H1 (cell line): ENCODE measurements around the gene NCAPG2. TPM values are rescaled to one million over a fixed set of nuclear protein-coding genes. Genes with fewer than 3 reads are reported as not detected.

Source experiments
- CTCF ChIA-PET: fragments of 300-600 bp; sonication (Branson Sonifier 250); formaldehyde crosslinking; loops from one replicate; lab custom pipeline; 2021; ENCODE audit not compliant: partially characterized antibody; lab: Charles Lee
- POLR2A ChIA-PET: fragments of 300-600 bp; sonication (Branson Sonifier 250); formaldehyde crosslinking; loops from one replicate; lab custom pipeline; 2021; ENCODE audit warnings: inconsistent platforms; ENCODE audit not compliant: partially characterized antibody; lab: Charles Lee
- DNase-seq, 2 experiments: peaks; one replicate each; pipeline versions ENCODE4 v3.0.0 to v3.0.0-alpha.2; 2010 to 2022; ENCODE audit warnings: low spot score in 2 of 2, low read depth in 1 of 2, mixed read lengths in 1 of 2
- FAIRE-seq: peaks from 2 replicates; lab custom pipeline; 2011; peaks lifted over from hg19 to GRCh38; lab: Jason Lieb, UNC
- H2AFZ ChIP-seq: 2 replicates; pipeline ENCODE4 v1.8.1; 2012; ENCODE audit warnings: low read length, inconsistent platforms
- H2AK5ac ChIP-seq: 2 replicates; pipeline ENCODE4 v1.6.1; 2013; ENCODE audit warnings: low read depth, low read length
- H2BK120ac ChIP-seq: replicated peaks from 2 replicates; pipeline ENCODE3; 2013; ENCODE audit warnings: low read depth, low read length, inconsistent platforms
- H2BK12ac ChIP-seq: 2 replicates; pipeline ENCODE4 v1.6.1; 2013; ENCODE audit warnings: low read depth, low read length
- H2BK15ac ChIP-seq: 2 replicates; pipeline ENCODE4 v1.6.1; 2013; ENCODE audit warnings: low read length
- H2BK20ac ChIP-seq: 2 replicates; pipeline ENCODE4 v1.6.1; 2013; ENCODE audit warnings: low read length
- H2BK5ac ChIP-seq: 2 replicates; pipeline ENCODE4 v1.6.1; 2013; ENCODE audit warnings: low read depth, low read length
- H3K14ac ChIP-seq: 2 replicates; pipeline ENCODE4 v1.6.1; 2013; ENCODE audit warnings: inconsistent platforms; ENCODE audit not compliant: insufficient read length
- H3K18ac ChIP-seq: 2 replicates; pipeline ENCODE4 v1.6.1; 2013; ENCODE audit warnings: low read length; ENCODE audit errors: extremely low read depth
- H3K23ac ChIP-seq: 2 replicates; pipeline ENCODE4 v1.6.1; 2013; ENCODE audit warnings: inconsistent platforms; ENCODE audit not compliant: insufficient read length
- H3K23me2 ChIP-seq: 2 replicates; pipeline ENCODE4 v1.6.1; 2013; ENCODE audit warnings: low read depth, low read length
- H3K27ac ChIP-seq: 2 replicates; pipeline ENCODE4 v1.6.1; 2011; ENCODE audit warnings: low read depth, low read length, inconsistent platforms
- H3K27me3 ChIP-seq, 4 experiments: replicated peaks in 1 of 4; 1 replicate in 1 of 4; 2 replicates in 3 of 4; pipeline versions ENCODE4 v1.6.1 to v1.8.1; 2011 to 2013; ENCODE audit warnings: low read length in 3 of 4, mild to moderate bottlenecking in 3 of 4, inconsistent platforms in 2 of 4, mixed read lengths in 2 of 4, moderate library complexity in 1 of 4; ENCODE audit not compliant: control insufficient read depth in 3 of 4, insufficient read depth in 3 of 4; ENCODE audit errors: extremely low read depth in 1 of 4
- H3K36me3 ChIP-seq, 4 experiments: 2 replicates each; pipeline versions ENCODE4 v1.6.1 to v1.8.1; 2011 to 2013; ENCODE audit warnings: mild to moderate bottlenecking in 4 of 4, low read length in 3 of 4, moderate library complexity in 2 of 4, control low read depth in 1 of 4, inconsistent platforms in 1 of 4; ENCODE audit not compliant: insufficient read depth in 4 of 4, control insufficient read depth in 2 of 4
- H3K4ac ChIP-seq: replicated peaks from 2 replicates; pipeline ENCODE3; 2013; ENCODE audit warnings: low read length, low read depth, mixed read lengths, inconsistent platforms; ENCODE audit not compliant: insufficient read length
- H3K4me1 ChIP-seq, 4 experiments: replicated peaks in 1 of 4; 1 replicate in 1 of 4; 2 replicates in 3 of 4; pipeline versions ENCODE4 v1.6.1 to v1.8.1; 2011 to 2013; ENCODE audit warnings: low read length in 3 of 4, inconsistent platforms in 2 of 4, mixed read lengths in 1 of 4; ENCODE audit not compliant: insufficient read depth in 4 of 4, control insufficient read depth in 3 of 4
- H3K4me2 ChIP-seq, 2 experiments: 2 replicates each; pipeline versions ENCODE4 v1.6.1 to v1.8.1; 2011 to 2013; ENCODE audit warnings: low read depth in 2 of 2, low read length in 2 of 2, control low read depth in 1 of 2, inconsistent platforms in 1 of 2, mild to moderate bottlenecking in 1 of 2; ENCODE audit not compliant: insufficient read depth in 1 of 2
- H3K4me3 ChIP-seq, 4 experiments: fragments of 200-600, 300-600 bp in 1 of 4; sonication (generic), shearing (Covaris generic), sonication (Bioruptor Twin) in 1 of 4; 2 replicates each; pipeline versions ENCODE4 v1.5.1 to v1.8.1; 2011 to 2016; ENCODE audit warnings: low read length in 4 of 4, low read depth in 3 of 4, control low read depth in 2 of 4, inconsistent platforms in 2 of 4, mild to moderate bottlenecking in 2 of 4, mixed read lengths in 1 of 4, moderate library complexity in 1 of 4; ENCODE audit not compliant: insufficient read depth in 2 of 4; ENCODE audit errors: extremely low read depth in 1 of 4
- H3K56ac ChIP-seq: replicated peaks from 2 replicates; pipeline ENCODE3; 2013; ENCODE audit warnings: low read depth, mild to moderate bottlenecking, mixed read lengths, low read length, inconsistent platforms; ENCODE audit not compliant: insufficient read length
- H3K79me1 ChIP-seq: 2 replicates; pipeline ENCODE4 v1.6.1; 2013; ENCODE audit warnings: low read depth, low read length, control low read depth
- H3K79me2 ChIP-seq, 2 experiments: 2 replicates each; pipeline versions ENCODE4 v1.6.1 to v1.8.1; 2012 to 2013; ENCODE audit warnings: low read length in 2 of 2, mild to moderate bottlenecking in 2 of 2, inconsistent platforms in 1 of 2; ENCODE audit not compliant: insufficient read depth in 2 of 2, control insufficient read depth in 1 of 2
- H3K9ac ChIP-seq, 4 experiments: replicated peaks in 1 of 4; 1 replicate in 1 of 4; 2 replicates in 3 of 4; pipeline versions ENCODE4 v1.6.1 to v1.8.1; 2011 to 2013; ENCODE audit warnings: low read depth in 3 of 4, low read length in 3 of 4, control low read depth in 2 of 4, mild to moderate bottlenecking in 2 of 4, moderate library complexity in 2 of 4, inconsistent platforms in 1 of 4; ENCODE audit errors: extremely low read depth in 1 of 4
- H3K9me3 ChIP-seq, 2 experiments: 2 replicates each; pipeline versions ENCODE4 v1.6.1 to v1.8.1; 2012 to 2013; ENCODE audit warnings: mild to moderate bottlenecking in 2 of 2, moderate library complexity in 2 of 2, control low read depth in 1 of 2, inconsistent platforms in 1 of 2, low read depth in 1 of 2, low read length in 1 of 2, mixed read lengths in 1 of 2; ENCODE audit not compliant: insufficient read depth in 2 of 2
- H4K20me1 ChIP-seq, 2 experiments: replicated peaks in 1 of 2; 2 replicates each; pipeline versions ENCODE3 to v1.8.1; 2011 to 2013; ENCODE audit warnings: inconsistent platforms in 2 of 2, low read length in 2 of 2, mild to moderate bottlenecking in 1 of 2; ENCODE audit not compliant: insufficient read depth in 2 of 2, control insufficient read depth in 1 of 2
- H4K5ac ChIP-seq: 2 replicates; pipeline ENCODE4 v1.6.1; 2013; ENCODE audit warnings: low read length, low read depth, mixed read lengths, inconsistent platforms; ENCODE audit not compliant: insufficient read length
- H4K8ac ChIP-seq: 2 replicates; pipeline ENCODE4 v1.8.0; 2013; ENCODE audit warnings: mild to moderate bottlenecking, moderate library complexity, low read length, inconsistent platforms; ENCODE audit not compliant: insufficient read depth; ENCODE audit errors: extremely low read depth
- H4K91ac ChIP-seq: replicated peaks from 2 replicates; pipeline ENCODE3; 2013; ENCODE audit warnings: low read length, mixed read lengths, inconsistent platforms; ENCODE audit not compliant: insufficient read length
- CTCF ChIP-seq, 3 experiments: IDR thresholded peaks; 1 replicate in 2 of 3; 2 replicates in 1 of 3; pipeline versions ENCODE4 v1.5.1 to v1.6.1; 2011; ENCODE audit warnings: low read length in 3 of 3, mild to moderate bottlenecking in 3 of 3, inconsistent platforms in 2 of 3, low read depth in 1 of 3, moderate library complexity in 1 of 3; ENCODE audit not compliant: insufficient read depth in 1 of 3; ENCODE audit errors: control extremely low read depth in 1 of 3
- FOSL1 ChIP-seq: IDR thresholded peaks from 2 replicates; pipeline ENCODE4 v1.6.1; 2011; ENCODE audit warnings: mild to moderate bottlenecking, low read depth, low read length, moderate library complexity; ENCODE audit not compliant: insufficient read depth
- KDM1A ChIP-seq: fragments of 200-600, 300-600 bp; sonication (generic); IDR thresholded peaks from 2 replicates; pipeline ENCODE4 v1.7.1; 2016; ENCODE audit warnings: mild to moderate bottlenecking, low read length, borderline replicate concordance
- NANOG ChIP-seq: IDR thresholded peaks from 2 replicates; pipeline ENCODE4 v1.6.1; 2011; ENCODE audit warnings: low read length, low read depth, mild to moderate bottlenecking, inconsistent platforms; ENCODE audit not compliant: insufficient read depth, poor library complexity, severe bottlenecking
- SAP30 ChIP-seq: fragments of 300-600 bp; sonication (generic); IDR thresholded peaks from 2 replicates; pipeline ENCODE4 v1.7.1; 2012; ENCODE audit warnings: low read length, moderate library complexity, mild to moderate bottlenecking, inconsistent platforms; ENCODE audit not compliant: insufficient read depth, insufficient replicate concordance
- WGBS, 2 experiments: shearing (Covaris generic) in 1 of 2; methylation state at CpG; one replicate each; pipeline versions ENCODE4 v1.1.6 to v1.1.7; 2013 to 2015; ENCODE audit warnings: low lambda C conversion rate in 2 of 2, mixed read lengths in 2 of 2, inconsistent platforms in 1 of 2, low coverage in 1 of 2, missing lambda C conversion rate in 1 of 2; ENCODE audit not compliant: insufficient replicate concordance in 2 of 2, insufficient coverage in 1 of 2, insufficient read length in 1 of 2; ENCODE audit errors: extremely low coverage in 1 of 2, missing lambda C conversion rate in 1 of 2; 5-methylcytosine and 5-hydroxymethylcytosine counted together
- polyA plus RNA-seq, 7 experiments: library from polyadenylated mRNA; depleted of rRNA in 3 of 7; stranded (reverse) in 5 of 7; unstranded in 2 of 7; fragments of >200 nt in 5 of 7; fragments of 200-250 nt in 2 of 7; gene quantifications; 1 replicate in 5 of 7; 2 replicates in 1 of 7; 4 replicates in 1 of 7; pipeline versions ENCODE4 v1.2.1 to v1.2.3, GENCODE V29; 2011 to 2013; ENCODE audit warnings: missing spikeins in 2 of 7, mixed read lengths in 2 of 7
- total RNA-seq: library from RNA; stranded (reverse); fragmentation: NEBNext Ultra II Directional; extraction: Animal tissue kit (Norgen Biotek cat#: 25700); gene quantifications from 2 replicates; pipeline ENCODE4 v1.2.1, GENCODE V29; 2021

Gene NCAPG2
- total and polyA plus RNA-seq, 2 of the 8 experiments (the other 6 are each of a cell fraction or from before 2014, with no cell fraction given), result 49.9 to 119 TPM

GRCh38 chr7:158655507-158655906 lies 49.1 kb downstream of the NCAPG2 start:
- H3K4me3 ChIP-seq, result no peak overlapping the region
- CTCF ChIA-PET, result interaction anchor here (1.3 to 2.9 kb wide), 2 partner anchors 9 to 13 kb away, joined by 3 to 10 read pairs; no protein-coding TSS in a partner anchor

More at GRCh38 chr7:158655507-158655906, 49.1 kb downstream of the NCAPG2 start:
- Histone ChIP-seq H3K23ac (no peak overlapping the region), H4K20me1 (peaks cover 0 to 5% of the 10 kb centered on the region in 2 experiments), H3K14ac (no peak overlapping the region), H3K18ac (no peak overlapping the region), H2BK5ac (peak overlapping the region; percentile 26), H3K23me2 (no peaks in the 10 kb centered on the region), H2BK120ac (no peak overlapping the region), H3K27me3 (no peaks in the 10 kb centered on the region), H3K56ac (no peak overlapping the region), H4K5ac (no peak overlapping the region), H3K79me2 (0 out of 4 replicates have a peak, but pooled peaks cover 0 to 3% of the 10 kb centered on the region in 2 experiments), H4K8ac (no peak overlapping the region; the same call in 1 of the 2 replicates), H3K79me1 (no peaks in the 10 kb centered on the region), H2AFZ (no peak overlapping the region), H2BK20ac (no peak overlapping the region), H3K4me2 (no peak overlapping the region), H2BK15ac (no peak overlapping the region), H3K4me1 (no peaks in the 10 kb centered on the region), H3K36me3 (peaks cover 38 to 78% (median 59%) of the 10 kb centered on the region in 4 experiments), H2BK12ac (no peak overlapping the region), H3K4ac (no peak overlapping the region), H3K9me3 (no peaks in the 10 kb centered on the region), H4K91ac (no peak overlapping the region), H3K9ac (no peak overlapping the region), H3K27ac (no peak overlapping the region; the same call in 1 of the 2 replicates), H2AK5ac (no peak overlapping the region)
- POLR2A ChIA-PET, result no interaction called here
- no peak for DNase-seq
- no peak for FAIRE-seq
- WGBS, 2 experiments, result 98% methylated on average over 11 of the region's 11 CpGs; no CpG with 5 or more reads in 1 of the 2 experiments
- TF ChIP-seq FOSL1, result no peak
- TF ChIP-seq CTCF (IDR thresholded peaks at IDR 0.05; ENCODE audit: control extremely low read depth in 1 of 3, insufficient read depth in 1 of 3, low read depth in 1 of 3, low read length in 3 of 3), result no peak
- TF ChIP-seq NANOG, result no peak
- TF ChIP-seq SAP30, result no peak
- no peak for TF ChIP-seq KDM1A
